ENCODE measurements around the gene CMSS1.

Gene CMSS1

GRCh38 chr3:100024520-100025303 is 207.1 kb downstream of the CMSS1 start:
- Histone ChIP-seq H3K9me3 (ENCODE audit: control insufficient read depth, low read length) (no peaks in the 10 kb centered on the region), H3K27me3 (ENCODE audit: control insufficient read depth, insufficient read depth, low read length) (no peaks in the 10 kb centered on the region), H3K4me1 (no peaks in the 10 kb centered on the region), H3K4me3 (ENCODE audit: low read depth, low read length) (no peak overlapping the region), H3K36me3 (ENCODE audit: control insufficient read depth, insufficient read depth, low read length) (no peaks in the 10 kb centered on the region), H2AFZ (no peak overlapping the region), H3K9ac (no peak overlapping the region), H3K27ac (no peak overlapping the region), H3K79me2 (no peaks in the 10 kb centered on the region), H3K4me2 (ENCODE audit: low read length) (no peak overlapping the region)
- TF ChIP-seq CTCF (IDR thresholded peaks at IDR 0.05): no peak

GRCh38 chr3:100027321-100027720 is 209.7 kb downstream of the CMSS1 start:
- Histone ChIP-seq H3K4me3 (ENCODE audit: low read depth, low read length) (no peak overlapping the region), H3K4me1 (peaks cover 3% of the 10 kb centered on the region), H3K79me2 (no peaks in the 10 kb centered on the region), H3K4me2 (ENCODE audit: low read length) (no peak overlapping the region), H3K9ac (no peak overlapping the region), H3K9me3 (ENCODE audit: control insufficient read depth, low read length) (no peaks in the 10 kb centered on the region), H2AFZ (no peak overlapping the region), H3K27me3 (ENCODE audit: control insufficient read depth, insufficient read depth, low read length) (no peaks in the 10 kb centered on the region), H3K27ac (no peak overlapping the region), H3K36me3 (ENCODE audit: control insufficient read depth, insufficient read depth, low read length) (no peaks in the 10 kb centered on the region)
- no peak for TF ChIP-seq CTCF (IDR thresholded peaks at IDR 0.05)

GRCh38 chr3:100029052-100029451 is 211.4 kb downstream of the CMSS1 start:
- Histone ChIP-seq H3K27me3 (ENCODE audit: control insufficient read depth, insufficient read depth, low read length) (no peaks in the 10 kb centered on the region), H3K9me3 (ENCODE audit: control insufficient read depth, low read length) (no peaks in the 10 kb centered on the region), H3K4me3 (ENCODE audit: low read depth, low read length) (no peak overlapping the region), H3K9ac (no peak overlapping the region), H3K79me2 (no peaks in the 10 kb centered on the region), H2AFZ (no peak overlapping the region), H3K27ac (no peak overlapping the region), H3K4me1 (peaks cover 8% of the 10 kb centered on the region), H3K4me2 (ENCODE audit: low read length) (no peak overlapping the region), H3K36me3 (ENCODE audit: control insufficient read depth, insufficient read depth, low read length) (no peaks in the 10 kb centered on the region)
- no peak for TF ChIP-seq CTCF (IDR thresholded peaks at IDR 0.05)

- Histone ChIP-seq H3K9me3 (ENCODE audit: control insufficient read depth, low read length) (no peaks in the 10 kb centered on the region), H2AFZ (no peak overlapping the region), H3K27me3 (ENCODE audit: control insufficient read depth, insufficient read depth, low read length) (no peaks in the 10 kb centered on the region), H3K4me1 (peaks cover 8% of the 10 kb centered on the region), H3K79me2 (no peaks in the 10 kb centered on the region), H3K27ac (no peak overlapping the region), H3K36me3 (ENCODE audit: control insufficient read depth, insufficient read depth, low read length) (no peaks in the 10 kb centered on the region), H3K9ac (no peak overlapping the region), H3K4me2 (ENCODE audit: low read length) (no peak overlapping the region), H3K4me3 (ENCODE audit: low read depth, low read length) (no peak overlapping the region)
- TF ChIP-seq CTCF (IDR thresholded peaks at IDR 0.05): no peak
These were observed 212.0 kb downstream of the CMSS1 start for GRCh38 chr3:100029689-100030088.

GRCh38 chr3:100030346-100030745 is 212.7 kb downstream of the CMSS1 start:
- Histone ChIP-seq H3K9me3 (ENCODE audit: control insufficient read depth, low read length) (no peaks in the 10 kb centered on the region), H3K4me2 (ENCODE audit: low read length) (no peak overlapping the region), H3K9ac (no peak overlapping the region), H3K4me1 (peaks cover 8% of the 10 kb centered on the region), H3K79me2 (no peaks in the 10 kb centered on the region), H2AFZ (no peak overlapping the region), H3K27ac (no peak overlapping the region), H3K36me3 (ENCODE audit: control insufficient read depth, insufficient read depth, low read length) (no peaks in the 10 kb centered on the region), H3K4me3 (ENCODE audit: low read depth, low read length) (no peak overlapping the region), H3K27me3 (ENCODE audit: control insufficient read depth, insufficient read depth, low read length) (no peaks in the 10 kb centered on the region)
- no peak for TF ChIP-seq CTCF (IDR thresholded peaks at IDR 0.05)
